Activated T-cell treated with anti-CD3 and anti-CD28 coated beads, Interleukin-2, amount 50 U/mL, for 72 hours (primary cell): ENCODE measurements around the gene RPTOR. TPM values are rescaled to one million over a fixed set of nuclear protein-coding genes. Genes with fewer than 3 reads are reported as not detected.
"Not testable (repeated sequence)": the region's sequence is repeated elsewhere in the genome, so short reads cannot be mapped to it uniquely, and the experiment has no call there.

Source experiments
- ATAC-seq, 2 donors: fragments of 150-1000 bp; cut with Tn5 transposase; replicated peaks in 1 of 2; 2 replicates each; pipeline ENCODE4 v1.10.0; 2021; ENCODE audit warnings: moderate library complexity in 2 of 2, mild to moderate bottlenecking in 1 of 2
- DNase-seq, 2 donors: peaks; one replicate each; pipeline ENCODE4 v3.0.0; 2021 to 2022; ENCODE audit warnings: mixed read lengths in 1 of 2
- H3K27ac Mint-ChIP-seq: one replicate; pipeline ENCODE4 v1.8.0; 2022; ENCODE audit warnings: mild to moderate bottlenecking, moderate library complexity, mixed read lengths
- H3K27me3 Mint-ChIP-seq: one replicate; pipeline ENCODE4 v1.8.0; 2022; ENCODE audit warnings: low read depth, mixed read lengths
- H3K36me3 Mint-ChIP-seq, 2 donors: one replicate each; pipeline ENCODE4 v1.8.0; 2022; ENCODE audit warnings: mixed read lengths in 2 of 2, mild to moderate bottlenecking in 1 of 2; ENCODE audit not compliant: insufficient read depth in 2 of 2
- H3K4me1 Mint-ChIP-seq: one replicate; pipeline ENCODE4 v1.8.0; 2022; ENCODE audit warnings: low read depth, mixed read lengths
- H3K4me3 Mint-ChIP-seq, 2 donors: one replicate each; pipeline ENCODE4 v1.8.0; 2022; ENCODE audit warnings: mild to moderate bottlenecking in 2 of 2, mixed read lengths in 2 of 2, moderate library complexity in 2 of 2
- H3K9me3 Mint-ChIP-seq, 2 donors: one replicate each; pipeline ENCODE4 v1.8.0; 2022; ENCODE audit warnings: mixed read lengths in 2 of 2
- total RNA-seq, 2 donors: library from RNA; stranded (reverse); gene quantifications; one replicate each; pipeline ENCODE4 v1.2.3, GENCODE V29; 2022

The RPTOR gene
- total RNA-seq, 2 donors from 2014 or later, result 50.8 to 62.0 TPM

GRCh38 chr17:80573701-80574100, 29.1 kb downstream of the RPTOR start:
- Mint-ChIP-seq H3K36me3 (peaks cover 0 to 9% of the 10 kb centered on the region in 2 donors), H3K27ac (no peak overlapping the region), H3K4me3 (no peak overlapping the region), H3K4me1 (peaks cover 27% of the 10 kb centered on the region), H3K27me3 (no peaks in the 10 kb centered on the region), H3K9me3 (no peaks in the 10 kb centered on the region)
- DNase-seq, result no peak
- ATAC-seq, result no peak

GRCh38 chr17:80574496-80574895, 29.9 kb downstream of the RPTOR start:
- ATAC-seq (no peak), DNase-seq (no peak)
- no peaks in the 10 kb centered on the region for H3K9me3 Mint-ChIP-seq
- H3K4me3 Mint-ChIP-seq, result no peak overlapping the region
- no peak overlapping the region for H3K27ac Mint-ChIP-seq
- no peaks in the 10 kb centered on the region for H3K27me3 Mint-ChIP-seq
- peaks cover 0 to 9% of the 10 kb centered on the region in 2 donors for H3K36me3 Mint-ChIP-seq
- peaks cover 23% of the 10 kb centered on the region for H3K4me1 Mint-ChIP-seq

GRCh38 chr17:80575057-80575875, 30.6 kb downstream of the RPTOR start:
- no peaks in the 10 kb centered on the region for H3K9me3 Mint-ChIP-seq
- peak; percentile 94 to 95 for DNase-seq
- H3K4me1 Mint-ChIP-seq, result peaks cover 17% of the 10 kb centered on the region

GRCh38 chr17:80577876-80578570, 33.4 kb downstream of the RPTOR start:
- no peak overlapping the region for H3K4me3 Mint-ChIP-seq
- no peaks in the 10 kb centered on the region for H3K9me3 Mint-ChIP-seq
- no peak overlapping the region for H3K27ac Mint-ChIP-seq
- H3K4me1 Mint-ChIP-seq, result peaks cover 23% of the 10 kb centered on the region
- DNase-seq, result no peak
- H3K36me3 Mint-ChIP-seq, result peaks cover 0 to 4% of the 10 kb centered on the region in 2 donors
- H3K27me3 Mint-ChIP-seq, result no peaks in the 10 kb centered on the region
- ATAC-seq, result no peak

More at GRCh38 chr17:80575057-80575875, 30.6 kb downstream of the RPTOR start:
- no peak overlapping the region for H3K4me3 Mint-ChIP-seq
- peak; percentile 100 for ATAC-seq
- H3K27ac Mint-ChIP-seq, result no peak overlapping the region
- no peaks in the 10 kb centered on the region for H3K27me3 Mint-ChIP-seq
- H3K36me3 Mint-ChIP-seq, result peaks cover 0 to 9% of the 10 kb centered on the region in 2 donors

DNA sequence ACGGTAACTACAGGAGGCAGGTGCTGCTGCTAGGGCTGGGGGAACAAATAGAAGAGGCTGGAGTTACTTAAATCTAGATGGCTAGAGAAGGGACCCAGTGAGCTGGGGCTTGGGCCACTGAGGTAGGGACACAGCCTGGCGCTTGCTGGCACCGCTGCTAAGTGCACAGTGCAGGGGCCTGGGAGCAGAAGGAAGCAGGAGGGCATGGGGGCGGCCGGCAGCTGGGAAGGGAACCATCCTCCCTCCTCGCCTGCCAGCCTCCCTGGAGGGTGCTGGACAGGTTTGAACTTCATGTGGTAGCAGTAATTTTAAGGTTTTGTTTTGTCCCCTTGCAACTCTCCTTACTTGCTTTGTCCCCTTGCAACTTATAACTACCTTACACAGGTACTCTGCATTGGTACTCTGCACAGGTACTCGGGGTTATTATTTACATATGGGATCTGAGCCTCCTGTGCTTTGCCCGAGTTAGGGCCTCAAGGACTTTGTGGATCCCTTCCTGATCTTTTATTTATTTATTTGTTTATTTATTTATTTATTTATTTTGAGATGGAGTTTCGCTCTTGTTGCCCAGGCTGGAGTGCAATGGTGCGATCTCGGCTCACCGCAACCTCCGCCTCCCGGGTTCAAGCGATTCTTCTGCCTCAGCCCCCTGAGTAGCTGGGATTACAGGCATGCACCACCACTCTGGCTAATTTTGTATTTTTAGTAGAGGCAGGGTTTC, 34.2 kb downstream of the RPTOR start:
- not testable (repeated sequence) for H3K27me3 Mint-ChIP-seq, ATAC-seq, DNase-seq, H3K4me3 Mint-ChIP-seq, H3K9me3 Mint-ChIP-seq, H3K27ac Mint-ChIP-seq, H3K36me3 Mint-ChIP-seq
- H3K4me1 Mint-ChIP-seq, result peaks cover 29% of the 10 kb centered on the region

GRCh38 chr17:80582165-80582564, 37.5 kb downstream of the RPTOR start:
- Mint-ChIP-seq H3K4me3 (no peak overlapping the region), H3K4me1 (peaks cover 40% of the 10 kb centered on the region), H3K9me3 (no peaks in the 10 kb centered on the region), H3K36me3 (no peaks in the 10 kb centered on the region), H3K27me3 (no peaks in the 10 kb centered on the region), H3K27ac (no peak overlapping the region)
- DNase-seq (no peak), ATAC-seq (no peak)

- DNase-seq, result no peak
- Mint-ChIP-seq H3K27me3 (no peaks in the 10 kb centered on the region), H3K9me3 (no peaks in the 10 kb centered on the region), H3K4me1 (peaks cover 58% of the 10 kb centered on the region), H3K27ac (no peak overlapping the region), H3K4me3 (no peak overlapping the region), H3K36me3 (no peaks in the 10 kb centered on the region)
- peak in 1 of 2 donors; percentile 18 for ATAC-seq
These were observed 39.7 kb downstream of the RPTOR start for GRCh38 chr17:80584176-80584905.

DNA sequence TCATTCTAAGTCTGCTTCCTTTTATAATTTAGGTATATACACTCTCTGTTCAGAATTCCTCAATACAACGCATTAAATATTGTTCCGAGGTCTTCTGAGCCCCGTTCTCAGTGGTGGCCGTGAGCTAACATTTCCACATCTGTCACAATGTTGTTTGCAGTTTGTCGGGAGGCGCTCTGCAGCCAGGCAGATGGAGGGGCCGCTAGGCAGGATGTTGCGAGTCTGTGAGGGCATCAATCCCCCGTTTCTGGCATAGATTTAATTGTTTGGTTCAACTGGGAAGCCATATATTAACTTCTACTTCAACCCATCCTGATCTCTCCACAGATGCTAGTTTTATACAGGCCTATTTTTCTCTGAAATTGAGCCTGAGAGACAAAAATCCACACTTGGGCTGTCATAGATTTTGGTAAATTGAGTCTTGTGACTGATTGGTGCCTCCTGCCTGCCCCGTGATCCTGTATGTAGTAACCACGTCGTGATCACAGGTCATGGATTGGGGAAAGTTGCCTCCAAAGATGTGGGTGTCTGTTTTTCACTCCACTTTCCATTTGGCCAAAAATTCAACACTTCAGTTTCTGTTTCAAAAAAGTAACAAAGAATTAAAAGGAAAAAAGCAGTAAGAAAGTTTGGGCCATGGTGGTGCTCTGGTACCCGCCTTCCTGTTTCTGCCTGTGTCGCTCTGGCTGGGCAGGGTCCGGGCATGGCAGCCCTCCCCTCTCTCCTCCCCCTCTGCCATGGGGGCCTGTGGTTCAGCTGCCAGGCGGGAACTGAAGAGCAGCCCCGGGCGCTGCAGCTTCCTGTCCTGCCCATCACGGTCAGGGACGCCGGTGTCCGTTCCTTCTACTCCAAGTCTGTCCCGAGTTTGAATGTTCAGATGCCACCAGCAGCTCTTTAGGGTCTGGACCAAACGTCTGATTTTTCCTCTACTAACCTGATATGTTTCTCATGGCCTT, 41.5 kb downstream of the RPTOR start:
- ATAC-seq (peak in 1 of 2 donors; percentile 11), DNase-seq (no peak)
- Mint-ChIP-seq H3K4me3 (peak overlapping the region; percentile 4 to 30), H3K4me1 (peaks cover 69% of the 10 kb centered on the region), H3K27me3 (no peaks in the 10 kb centered on the region), H3K9me3 (no peaks in the 10 kb centered on the region), H3K27ac (peak overlapping the region; percentile 36), H3K36me3 (no peaks in the 10 kb centered on the region)

DNA sequence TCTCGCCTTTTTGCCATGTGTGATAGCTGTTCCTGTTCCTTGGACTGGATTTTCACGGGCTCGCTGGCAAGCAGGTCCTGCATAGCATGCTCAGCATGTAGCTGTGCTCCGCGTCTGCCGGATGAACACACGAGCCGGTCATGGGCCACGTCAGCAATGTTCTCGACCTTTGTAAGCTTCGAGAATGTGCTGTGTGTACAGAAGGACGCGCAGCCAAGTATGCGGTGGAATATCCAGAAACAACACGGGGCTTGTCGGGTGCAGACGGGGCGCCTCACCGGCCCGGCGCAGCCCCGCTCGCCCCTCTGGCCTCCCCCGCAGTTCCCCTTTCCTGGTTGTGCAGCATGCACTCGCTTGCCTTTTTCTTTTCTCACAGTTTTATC, 42.2 kb downstream of the RPTOR start:
- H3K27ac Mint-ChIP-seq, result peak overlapping the region; percentile 36
- peak overlapping the region; percentile 4 to 30 for H3K4me3 Mint-ChIP-seq
- H3K9me3 Mint-ChIP-seq, result no peaks in the 10 kb centered on the region
- no peaks in the 10 kb centered on the region for H3K27me3 Mint-ChIP-seq
- no peak for ATAC-seq
- H3K4me1 Mint-ChIP-seq, result peaks cover 75% of the 10 kb centered on the region
- DNase-seq, result no peak
- H3K36me3 Mint-ChIP-seq, result no peaks in the 10 kb centered on the region

- no peaks in the 10 kb centered on the region for H3K27me3 Mint-ChIP-seq
- H3K27ac Mint-ChIP-seq, result peak overlapping the region; percentile 80
- peaks cover 76% of the 10 kb centered on the region for H3K4me1 Mint-ChIP-seq
- H3K36me3 Mint-ChIP-seq, result no peaks in the 10 kb centered on the region
- ATAC-seq (no peak), DNase-seq (no peak)
- H3K4me3 Mint-ChIP-seq, result no peak overlapping the region
- H3K9me3 Mint-ChIP-seq, result no peaks in the 10 kb centered on the region
These were observed 44.2 kb downstream of the RPTOR start for GRCh38 chr17:80588702-80589383.

GRCh38 chr17:80591788-80592187, 47.1 kb downstream of the RPTOR start:
- DNase-seq (no peak), ATAC-seq (no peak)
- Mint-ChIP-seq H3K27ac (peak overlapping the region; percentile 90), H3K4me1 (peaks cover 70% of the 10 kb centered on the region), H3K27me3 (no peaks in the 10 kb centered on the region), H3K36me3 (no peaks in the 10 kb centered on the region), H3K4me3 (peak overlapping the region; percentile 69 to 70), H3K9me3 (no peaks in the 10 kb centered on the region)
